ENCODE data around the gene PHLPP1.
A peak's percentile ranks its signal among the peaks of the same experiment; 100 is the strongest.

Gene PHLPP1

DNA sequence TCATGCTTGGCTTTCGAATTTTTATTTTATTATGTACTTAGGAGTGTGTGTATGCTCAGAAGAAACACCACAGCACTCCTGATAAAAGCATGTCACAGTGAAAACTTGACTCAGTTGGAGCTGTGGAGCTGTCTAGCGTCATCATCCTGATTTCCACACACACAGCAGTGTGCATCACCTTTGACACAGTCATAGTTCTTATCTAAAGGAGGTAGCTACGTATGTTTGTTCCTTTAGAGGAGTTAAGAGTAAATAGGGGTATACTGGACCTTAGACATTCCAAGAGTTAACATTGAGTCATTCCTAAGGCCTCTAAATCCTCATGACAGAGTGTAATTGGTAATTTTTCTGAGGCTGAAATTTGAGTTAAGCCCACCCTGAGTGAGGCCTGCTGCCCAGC lies 96.9 kb downstream of the PHLPP1 start:
- no peak for DNase-seq

DNA sequence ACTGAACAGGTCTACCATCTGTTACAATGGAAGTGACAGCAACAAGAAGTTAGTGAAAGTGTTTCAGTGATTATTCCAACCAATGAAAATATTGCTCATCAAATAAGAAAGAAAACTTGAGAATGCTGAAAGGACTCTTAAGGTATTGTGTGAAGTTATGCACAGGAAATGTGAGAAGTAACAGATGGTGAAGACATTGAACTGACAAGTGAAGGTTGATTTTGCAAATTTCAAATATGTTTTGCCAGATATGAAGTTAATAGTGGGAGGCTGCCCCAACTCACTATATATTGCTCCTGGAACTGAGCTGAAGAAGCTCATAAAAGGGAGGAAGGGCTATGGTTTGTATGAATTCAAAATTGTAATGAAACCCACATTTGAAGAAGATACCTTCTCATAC lies 97.5 kb downstream of the PHLPP1 start:
- DNase-seq: no peak

DNA sequence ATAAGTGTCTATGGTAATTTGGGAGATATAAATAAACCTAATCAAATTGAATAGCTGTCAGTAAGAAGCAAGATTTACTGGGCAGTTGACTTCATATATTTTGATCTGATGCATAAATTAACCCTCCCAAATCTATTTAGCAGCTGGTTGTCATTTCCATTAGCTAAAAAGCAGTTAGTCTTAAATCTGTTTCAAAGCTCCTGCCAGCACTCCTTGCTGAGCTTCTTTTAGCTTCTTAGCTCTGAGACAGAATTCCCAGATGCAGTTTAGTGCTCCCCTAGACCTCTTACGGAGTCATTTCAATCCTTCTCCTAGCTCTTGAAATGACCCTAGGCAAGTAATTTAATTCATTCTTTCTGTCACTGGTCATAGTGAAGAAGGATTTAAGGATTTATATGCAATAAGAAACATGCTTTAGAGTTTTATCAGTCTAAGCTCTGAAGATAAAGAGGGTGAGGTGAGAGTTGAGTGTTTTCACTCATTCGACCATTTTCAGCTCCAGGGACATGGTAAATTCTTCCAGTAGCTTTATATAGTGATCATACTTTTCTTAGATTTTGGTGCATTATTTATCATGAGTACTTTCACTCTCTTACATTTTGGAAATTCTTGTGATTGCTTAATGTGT lies 98.9 kb downstream of the PHLPP1 start:
- no peak for DNase-seq

DNA sequence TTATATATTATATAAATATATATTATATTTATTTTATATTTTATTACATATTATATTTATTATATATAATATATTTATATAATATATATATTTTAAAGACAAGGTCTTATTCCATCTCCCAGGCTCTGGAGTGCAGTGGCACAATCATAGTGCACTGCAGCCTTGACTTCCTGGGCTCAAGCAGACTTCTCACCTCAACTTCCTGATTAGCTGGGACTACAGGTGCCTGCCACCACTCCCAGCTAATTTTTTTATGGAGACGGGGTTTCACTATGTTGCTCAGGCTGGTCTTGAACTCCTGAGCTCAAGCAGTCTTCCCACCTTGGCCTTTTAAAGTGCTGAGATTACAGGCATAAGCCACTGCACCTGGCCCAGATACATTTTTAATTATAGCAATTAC lies 110.0 kb downstream of the PHLPP1 start:
- no peak for DNase-seq

DNA sequence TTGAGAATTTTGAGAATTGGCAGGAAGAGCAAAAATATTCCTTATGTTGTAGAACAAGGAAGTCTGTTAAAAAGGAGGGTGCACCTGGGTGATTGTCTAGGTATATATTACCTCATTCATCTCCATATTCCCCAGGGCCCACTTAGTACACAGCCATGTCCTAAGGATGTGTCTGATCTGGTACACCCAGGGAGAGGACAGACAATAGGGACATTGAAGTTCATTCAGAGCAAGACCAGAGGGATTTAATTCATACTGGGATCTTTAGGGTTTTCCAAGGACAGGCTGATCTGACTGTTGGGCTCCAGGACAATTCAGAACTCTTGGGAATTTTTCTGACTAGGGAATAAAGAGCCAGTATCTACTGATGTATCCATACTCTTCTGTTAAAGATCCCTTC lies 112.1 kb downstream of the PHLPP1 start:
- DNase-seq: no peak

DNA sequence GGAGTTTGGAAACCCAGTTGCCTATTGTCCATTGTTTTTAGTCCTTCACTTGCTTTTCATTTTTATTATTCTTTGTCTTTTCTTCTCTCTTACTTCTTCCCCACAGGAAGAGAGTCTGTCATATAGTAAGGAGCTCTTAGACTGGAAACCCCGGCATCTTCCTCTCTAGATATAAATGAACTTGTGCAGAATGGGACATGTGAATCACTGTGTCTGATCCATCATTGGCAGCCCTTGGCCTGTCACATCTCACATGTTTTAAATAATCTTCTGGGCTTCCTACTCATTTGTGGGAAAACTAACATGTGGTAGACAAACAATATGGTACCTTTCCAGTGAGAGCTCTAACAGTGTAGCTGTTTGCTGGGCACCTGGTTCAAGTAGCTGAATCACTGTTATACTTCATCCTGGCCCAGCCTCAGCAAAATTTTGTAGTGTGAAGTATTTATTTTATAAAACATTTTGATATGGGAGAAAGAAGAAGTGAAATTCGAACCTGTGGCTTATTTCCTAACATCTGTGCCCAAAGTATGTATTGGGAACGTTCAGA lies 112.8 kb downstream of the PHLPP1 start:
- no peak for DNase-seq

DNA sequence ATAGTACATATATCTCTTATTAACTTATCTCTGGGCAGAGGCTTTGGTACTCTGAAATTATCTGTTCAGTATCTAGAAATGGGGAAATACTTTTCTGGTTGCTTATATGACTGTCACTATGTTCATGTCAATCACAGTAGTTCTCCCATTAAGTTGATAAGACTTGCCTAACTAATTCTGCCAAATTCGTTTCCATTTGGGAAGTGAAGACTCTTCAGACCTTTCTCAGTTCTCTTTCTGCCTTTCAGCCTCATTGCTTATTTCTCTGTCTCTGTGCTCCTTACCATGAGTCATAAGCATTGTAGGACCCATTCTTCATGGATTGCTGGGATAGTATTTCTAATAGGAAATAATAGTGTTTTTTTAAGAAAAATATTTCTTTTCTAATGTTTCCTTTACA lies 113.5 kb downstream of the PHLPP1 start:
- DNase-seq: no peak

DNA sequence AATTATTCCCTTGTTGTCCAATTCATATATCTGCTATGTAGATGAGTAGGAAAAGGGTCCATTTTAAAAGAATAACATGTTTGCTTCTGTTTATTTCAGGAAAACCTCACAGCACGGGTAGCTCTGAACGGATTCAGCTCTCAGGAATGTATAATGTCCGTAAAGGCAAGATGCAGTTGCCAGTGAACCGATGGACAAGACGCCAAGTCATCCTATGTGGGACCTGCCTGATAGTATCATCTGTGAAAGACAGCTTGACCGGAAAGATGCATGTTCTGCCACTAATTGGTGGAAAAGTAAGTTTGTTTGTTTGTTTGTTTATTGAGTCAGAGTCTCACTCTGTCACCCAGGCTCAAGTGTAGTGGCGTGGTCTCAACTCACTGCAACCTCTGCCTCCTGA lies 114.6 kb downstream of the PHLPP1 start:
- no peak for DNase-seq

DNA sequence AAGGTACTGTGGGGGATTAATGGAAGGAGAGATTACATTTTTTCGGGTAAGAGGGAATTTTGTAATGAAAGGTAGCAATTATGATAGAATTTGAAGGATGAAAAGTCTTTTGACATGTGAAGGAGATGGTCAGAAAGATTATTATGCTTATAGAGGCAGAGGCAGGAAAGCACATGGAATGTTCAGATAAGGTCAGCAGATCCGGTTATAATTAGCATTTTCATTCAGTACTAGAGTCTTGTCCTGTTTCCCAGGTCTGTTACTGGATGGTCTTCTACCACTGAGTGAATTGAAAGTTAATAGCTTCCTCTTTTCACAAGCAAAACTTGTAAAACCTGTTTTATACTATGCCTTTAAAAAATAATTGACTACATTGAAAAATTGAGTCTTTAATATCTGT lies 116.9 kb downstream of the PHLPP1 start:
- no peak for DNase-seq

DNA sequence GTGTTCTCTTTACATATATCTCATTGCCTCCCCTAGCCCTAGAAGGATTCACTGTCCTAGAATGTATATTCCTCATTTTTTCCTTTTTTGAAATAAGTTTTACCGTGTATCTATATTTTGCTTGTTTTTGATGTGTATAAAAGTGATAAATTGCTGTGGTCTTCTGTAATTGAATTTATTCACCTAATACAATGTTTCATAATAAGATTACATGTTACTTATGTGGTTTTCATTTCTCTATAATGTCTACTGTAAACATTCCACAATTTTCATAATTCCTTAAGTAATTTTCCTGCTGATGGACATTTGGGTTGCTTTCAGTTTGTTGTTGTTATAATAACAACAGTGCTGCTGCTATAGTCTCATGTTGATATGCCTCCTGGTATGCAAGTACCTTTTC lies 118.2 kb downstream of the PHLPP1 start:
- no peak for DNase-seq

DNA sequence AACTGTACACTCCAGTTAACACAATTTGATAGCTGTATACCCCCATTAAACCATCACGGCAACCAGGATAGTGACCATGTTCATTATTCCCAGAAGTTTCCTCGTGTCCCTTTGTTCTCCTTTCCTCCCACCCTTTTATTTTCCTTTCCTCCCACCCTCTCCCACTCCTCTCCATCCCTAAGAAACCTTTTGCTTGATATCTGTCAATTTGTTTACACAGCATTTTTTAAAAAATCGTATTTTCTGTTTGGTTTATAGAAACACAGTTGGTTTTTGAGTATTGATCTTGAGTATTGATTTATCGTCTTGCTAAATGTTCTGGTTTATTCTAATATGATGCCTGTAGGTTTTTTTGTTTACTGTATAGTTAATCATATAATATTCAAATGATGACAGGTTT lies 119.4 kb downstream of the PHLPP1 start:
- no peak for DNase-seq

DNA sequence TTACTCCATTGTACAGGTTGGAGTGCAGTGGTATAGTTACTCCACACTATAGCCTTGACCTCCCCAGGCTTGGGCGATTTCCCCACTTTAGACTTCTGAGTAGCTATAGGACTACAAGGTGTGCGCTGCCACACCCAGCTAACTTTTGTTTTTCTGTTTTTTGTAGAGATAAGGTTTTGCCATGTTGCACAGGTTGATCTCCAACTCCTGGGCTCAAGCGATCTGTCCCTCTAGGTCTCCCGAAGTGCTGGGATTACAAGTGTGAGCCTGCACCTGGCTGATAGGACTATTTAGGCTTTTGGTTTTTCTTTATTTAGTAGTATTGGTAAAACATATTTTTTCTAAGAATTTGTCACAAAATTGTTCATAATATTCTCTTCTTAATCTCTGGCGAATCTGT lies 121.7 kb downstream of the PHLPP1 start:
- no peak for DNase-seq

DNA sequence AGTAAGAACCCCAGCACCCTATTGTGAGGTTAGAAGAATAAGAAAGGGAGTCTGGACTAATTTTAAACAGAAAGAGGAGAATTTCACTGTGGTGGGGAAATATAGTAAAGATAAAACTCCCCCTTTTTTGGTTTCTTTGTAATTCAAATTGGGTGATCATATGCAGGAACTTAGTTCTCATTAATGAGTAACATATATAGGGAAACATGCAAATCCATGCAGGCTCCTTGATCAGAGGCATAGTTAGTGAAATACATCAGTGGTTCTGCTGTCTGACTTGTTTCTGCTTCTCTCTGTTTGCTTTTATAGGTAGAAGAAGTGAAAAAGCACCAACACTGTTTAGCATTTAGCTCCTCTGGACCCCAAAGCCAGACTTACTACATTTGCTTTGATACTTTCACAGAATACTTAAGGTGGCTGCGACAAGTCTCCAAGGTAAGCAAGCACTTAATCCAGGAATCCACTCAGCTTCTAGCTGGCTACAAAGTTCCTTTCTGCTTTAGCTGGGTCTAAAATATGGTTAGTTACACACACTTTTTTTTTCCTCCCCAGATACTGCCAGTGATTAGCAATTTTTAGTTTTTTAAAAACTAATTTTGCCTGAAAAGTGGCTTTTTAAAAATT lies 123.2 kb downstream of the PHLPP1 start:
- no peak for DNase-seq

DNA sequence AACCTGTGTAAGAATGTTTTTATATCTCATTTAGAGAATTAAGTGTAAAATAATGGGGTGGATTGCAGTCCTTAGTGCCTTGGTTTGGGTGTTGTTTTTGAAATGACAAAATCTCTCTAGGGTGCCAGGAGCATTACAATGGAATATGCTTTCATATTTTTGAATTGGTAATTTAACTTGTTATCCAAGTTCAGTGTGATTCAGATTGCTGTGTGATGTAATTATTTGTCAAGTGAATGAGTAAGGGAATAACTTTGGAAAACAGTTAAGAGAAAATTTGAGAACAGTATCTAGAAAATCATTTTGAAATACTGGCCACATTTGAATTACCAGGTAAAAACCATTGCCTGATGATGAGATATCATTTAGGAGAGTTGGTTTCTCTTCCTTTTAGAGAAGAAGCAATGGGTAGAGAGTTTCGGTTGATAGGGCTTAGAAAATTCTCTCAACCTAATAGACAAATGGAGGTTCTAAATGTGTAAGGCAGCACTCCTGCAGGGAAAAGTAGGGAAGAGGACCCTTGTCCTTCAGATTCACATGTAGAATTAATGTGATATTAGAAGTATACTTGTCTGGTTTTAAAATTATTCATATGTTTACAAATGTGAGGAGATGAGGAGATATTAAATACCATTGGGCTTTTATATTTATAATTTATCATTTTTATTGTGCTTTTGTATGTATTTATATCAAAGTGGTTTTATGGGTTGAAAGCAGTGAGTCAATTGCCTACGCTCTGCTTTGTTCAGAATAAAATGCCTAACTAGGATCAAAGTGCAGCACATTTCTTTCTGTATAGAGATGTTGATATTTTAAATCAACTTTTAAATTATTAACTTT lies 124.8 kb downstream of the PHLPP1 start:
- DNase-seq: no peak

DNA sequence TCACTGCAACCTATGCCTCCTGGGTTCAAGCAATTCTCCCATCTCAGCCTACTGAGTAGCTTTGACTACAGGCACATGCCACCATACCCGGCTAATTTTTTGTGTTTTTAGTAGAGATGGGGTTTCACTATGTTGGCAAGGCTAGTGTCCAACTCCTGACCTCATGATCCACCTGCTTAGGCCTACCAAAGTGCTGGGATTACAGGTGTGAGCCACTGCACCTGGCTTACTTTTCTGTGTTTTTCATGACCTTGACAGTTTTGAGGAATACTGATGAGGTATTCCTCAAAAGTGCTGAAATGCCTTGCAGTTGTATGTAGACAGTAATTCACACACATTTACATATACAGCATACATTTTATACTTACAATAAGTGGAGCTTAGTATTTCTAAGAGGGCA lies 126.1 kb downstream of the PHLPP1 start:
- DNase-seq: no peak

DNA sequence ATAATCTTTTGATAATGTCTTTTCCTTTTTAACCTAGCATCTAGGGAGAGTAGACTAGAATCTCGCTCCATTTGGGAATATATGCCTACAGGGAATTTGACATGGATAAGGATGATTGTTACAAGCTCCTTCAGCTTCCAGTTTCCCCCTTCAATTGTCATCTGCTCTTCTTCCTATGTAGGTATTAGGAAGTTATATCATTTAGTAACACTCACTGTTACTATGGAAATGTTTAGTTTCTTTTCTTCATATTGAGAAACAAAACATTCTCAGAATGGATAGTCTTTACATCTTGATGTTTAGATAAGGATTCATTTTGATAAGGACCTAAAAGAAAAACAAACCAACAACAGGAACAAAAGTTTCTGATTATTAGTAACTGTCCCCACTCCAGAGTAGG lies 127.6 kb downstream of the PHLPP1 start:
- DNase-seq: no peak

DNA sequence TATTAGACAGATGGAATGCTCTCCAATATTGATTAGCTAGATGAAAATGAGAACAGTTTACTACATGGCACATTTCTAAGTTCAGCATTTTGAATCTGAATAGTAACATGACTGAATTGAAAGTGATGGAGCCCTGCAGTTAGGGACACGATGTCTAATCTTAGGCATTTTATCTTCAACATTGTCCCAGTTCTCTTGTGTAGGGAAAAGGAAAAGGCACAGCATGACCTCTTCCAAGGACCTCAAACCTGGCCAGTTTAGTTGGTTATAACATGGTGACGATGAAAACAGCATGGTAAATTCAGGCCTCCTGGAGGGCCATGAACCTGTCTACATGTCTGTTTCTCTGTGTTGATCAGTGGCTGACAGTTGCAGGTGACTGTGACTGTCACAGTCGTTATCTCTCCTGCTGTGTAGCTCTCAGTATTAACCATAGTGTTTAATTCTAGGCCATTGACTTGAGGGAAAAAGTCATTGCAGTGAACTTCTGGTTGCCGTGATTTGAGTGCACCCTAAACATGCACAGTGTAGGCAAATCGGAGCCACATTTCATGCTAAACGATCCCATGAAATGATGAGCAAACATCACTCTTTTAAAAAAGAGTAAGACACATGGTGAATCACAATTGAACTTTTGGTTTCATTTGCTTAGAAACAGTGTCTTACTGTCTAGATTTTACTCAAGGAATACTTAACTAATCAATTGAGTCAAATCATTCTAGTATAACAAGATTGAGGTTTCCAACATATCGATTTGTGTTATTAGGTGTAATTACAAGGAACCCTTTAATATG lies 129.7 kb downstream of the PHLPP1 start:
- DNase-seq: peak; percentile 53

DNA sequence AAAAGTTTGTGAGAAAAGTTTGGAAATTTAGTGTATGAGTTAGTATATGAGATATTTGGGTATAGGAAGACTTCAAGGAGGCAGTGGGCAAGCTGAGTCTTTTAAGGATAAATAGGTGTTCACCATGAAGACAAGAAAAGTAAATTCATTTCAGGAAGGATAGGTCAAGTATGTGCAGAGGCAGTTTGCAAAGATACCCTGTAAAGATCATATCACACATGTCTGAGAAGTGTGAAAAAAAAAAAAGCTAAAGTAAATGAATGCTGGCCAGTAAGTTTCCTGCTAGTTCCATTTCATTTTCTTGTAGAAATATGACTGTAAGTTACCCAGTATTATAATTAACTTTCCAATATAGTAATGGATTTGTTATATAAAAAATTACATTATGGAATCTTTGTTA lies 131.0 kb downstream of the PHLPP1 start:
- no peak for DNase-seq

DNA sequence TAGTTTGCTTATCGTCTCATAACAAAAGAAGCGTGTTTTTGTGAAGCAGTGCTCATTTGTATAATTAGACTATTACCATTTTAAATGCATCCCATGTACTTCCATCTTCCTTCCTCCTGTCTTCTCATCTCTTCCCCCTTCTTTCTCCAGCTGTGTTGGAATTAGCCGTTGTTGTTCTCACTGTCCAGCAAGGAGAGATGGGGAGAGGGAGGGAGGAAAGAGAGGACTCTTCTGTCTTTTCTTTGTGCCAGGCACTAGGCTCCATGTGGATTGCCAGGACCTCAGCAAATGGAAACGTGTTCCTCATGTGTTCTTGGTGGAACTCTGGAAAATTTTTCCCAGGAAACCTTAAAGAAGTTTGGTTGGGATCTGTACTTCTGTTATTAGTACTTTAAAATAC lies 131.7 kb downstream of the PHLPP1 start:
- DNase-seq: no peak

DNA sequence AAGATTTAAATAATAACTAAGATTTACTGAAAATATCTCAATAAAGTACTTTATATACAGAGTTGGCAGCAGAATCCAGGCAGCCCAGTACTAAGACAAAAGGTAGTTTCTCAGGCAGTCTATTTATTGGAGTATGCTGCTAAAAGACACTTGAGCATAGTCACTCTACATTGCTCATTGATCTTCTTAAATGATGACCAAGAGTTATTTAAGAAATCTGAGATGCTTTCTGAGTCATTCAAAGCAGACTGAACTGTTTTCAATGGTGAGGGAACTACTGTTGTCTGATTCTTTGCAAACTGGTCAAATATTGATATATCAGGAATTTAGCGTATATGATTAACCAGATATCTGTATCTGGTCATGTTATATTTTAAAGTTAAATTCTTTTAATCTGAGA lies 133.6 kb downstream of the PHLPP1 start:
- DNase-seq: no peak

DNA sequence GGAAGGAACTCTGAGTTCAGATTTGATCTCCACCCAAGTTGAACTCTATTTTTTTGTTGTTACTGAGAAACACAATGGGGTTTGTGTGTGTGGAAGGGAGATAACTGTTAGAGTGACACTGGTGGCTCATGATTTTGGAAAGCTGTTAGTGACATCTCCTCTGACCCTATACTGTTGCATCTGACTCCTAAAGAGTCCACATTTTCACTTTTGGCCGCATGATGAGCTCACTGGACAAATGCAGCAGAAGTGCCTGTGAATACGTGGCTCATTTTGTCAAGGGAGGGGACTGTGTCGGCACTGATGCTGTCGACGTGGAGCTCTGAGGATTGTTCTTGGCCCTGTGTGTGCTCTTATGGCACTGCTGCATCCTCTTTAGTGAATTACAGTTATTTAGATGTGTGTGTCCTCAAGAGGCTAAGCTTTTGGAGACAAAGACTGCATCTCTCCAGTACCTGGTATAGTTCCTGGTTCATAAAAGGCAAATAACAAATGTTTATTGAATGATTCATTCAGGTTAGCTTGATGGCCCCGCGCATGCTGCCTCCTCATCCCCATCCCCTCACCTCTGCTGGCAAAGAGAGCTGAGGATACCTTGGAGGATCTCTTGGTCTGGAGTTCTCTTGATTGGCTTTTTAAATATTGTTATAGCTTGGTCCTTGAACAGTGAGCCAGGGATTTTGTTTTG lies 135.4 kb downstream of the PHLPP1 start:
- no peak for DNase-seq

DNA sequence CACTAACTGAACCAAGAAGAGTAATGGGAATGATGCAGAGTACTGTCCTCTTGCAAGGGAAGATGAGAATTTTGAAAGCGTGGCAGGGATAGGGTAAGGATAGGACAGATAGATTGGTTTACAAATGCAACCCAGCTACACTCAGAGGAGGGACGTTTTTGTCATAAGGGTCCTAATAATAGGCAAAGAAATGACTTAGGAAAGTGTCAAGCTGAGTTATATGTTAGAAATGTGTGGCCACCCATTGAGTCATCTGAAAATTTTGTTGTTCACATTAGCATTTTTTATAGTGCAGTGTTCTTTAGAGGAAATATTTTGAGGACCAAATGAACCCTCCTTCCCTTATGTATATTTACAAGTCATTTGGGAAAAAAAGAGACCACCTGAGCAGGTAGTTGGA lies 137.5 kb downstream of the PHLPP1 start:
- no peak for DNase-seq

DNA sequence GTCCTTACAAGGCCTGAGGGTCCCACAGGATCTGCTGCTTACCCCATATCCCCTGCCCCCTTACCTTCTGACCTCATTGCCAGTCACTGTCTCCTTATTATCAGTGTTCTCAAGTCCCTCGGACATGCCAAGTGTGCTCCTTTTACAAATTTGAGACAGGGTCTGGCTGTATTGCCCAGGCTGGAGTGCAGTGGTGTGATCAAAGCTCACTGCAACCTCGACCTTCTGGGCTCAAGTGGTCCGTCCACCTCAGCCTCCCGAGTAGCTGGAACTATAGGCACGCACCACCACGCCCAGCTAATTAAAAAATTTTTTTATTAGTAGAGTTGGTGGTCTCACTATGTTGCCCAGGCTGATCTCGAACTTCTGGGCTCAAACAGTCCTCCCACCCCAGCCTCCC lies 141.0 kb downstream of the PHLPP1 start:
- DNase-seq: no peak
